Sigmoid colon (tissue), 7 donors: ENCODE data around the gene PRXL2C. TPM values are rescaled to one million over a fixed set of nuclear protein-coding genes. Genes with fewer than 3 reads are reported as not detected.

Experiments
- DNase-seq: peaks from one replicate; pipeline ENCODE4 v3.0.0-alpha.2; 2019
- H3K27ac ChIP-seq, 4 donors: fragments of 200-600 bp; sonication (generic); one replicate each; pipeline ENCODE4 v1.5.1; 2016 to 2019; ENCODE audit warnings: mild to moderate bottlenecking in 1 of 4
- H3K27me3 ChIP-seq, 3 donors: fragments of 200-600 bp; sonication (generic); one replicate each; pipeline ENCODE4 v1.5.1; 2019; ENCODE audit warnings: mild to moderate bottlenecking in 1 of 3
- H3K36me3 ChIP-seq, 4 donors: fragments of 200-600 bp; sonication (generic); one replicate each; pipeline ENCODE4 v1.5.1; 2016 to 2019
- H3K4me1 ChIP-seq, 4 donors: fragments of 200-600 bp; sonication (generic); one replicate each; pipeline ENCODE4 v1.5.1; 2017 to 2019
- H3K4me3 ChIP-seq, 4 donors: fragments of 200-600 bp; sonication (generic); one replicate each; pipeline ENCODE4 v1.5.1; 2017 to 2019; ENCODE audit warnings: mild to moderate bottlenecking in 2 of 4, moderate library complexity in 1 of 4
- H3K9me3 ChIP-seq, 4 donors: fragments of 200-600 bp in 3 of 4; sonication (generic) in 3 of 4; one replicate each; pipeline versions ENCODE4 v1.5.1 to v1.6.1; 2013 to 2019
- EP300 ChIP-seq, 4 donors: sonication (generic); formaldehyde crosslinking; IDR thresholded peaks; one replicate each; pipeline ENCODE4 v1.6.1; 2017; ENCODE audit warnings: antibody characterized with exemption in 4 of 4
- POLR2A ChIP-seq, 2 donors: fragments of 450-650 bp; IDR thresholded peaks; one replicate each; pipeline ENCODE4 v1.6.1; 2016; ENCODE audit warnings: antibody characterized with exemption in 2 of 2, mild to moderate bottlenecking in 2 of 2, moderate library complexity in 2 of 2
- POLR2AphosphoS5 ChIP-seq, 4 donors: sonication (generic); formaldehyde crosslinking; IDR thresholded peaks; one replicate each; pipeline ENCODE4 v1.6.1; 2017; ENCODE audit warnings: antibody characterized with exemption in 4 of 4
- WGBS, 2 donors: extraction: QIAGEN DNeasy Blood & Tissue Kit; methylation state at CpG; one replicate each; pipeline ENCODE4 v1.1.7; 2013; 5-methylcytosine and 5-hydroxymethylcytosine counted together
- intact Hi-C: fragments of 100-400 bp; cut with DNase I; formaldehyde crosslinking; loops from one replicate; pipeline ENCODE4 v1.15.1; 2023
- polyA plus RNA-seq, 3 donors: library from polyadenylated mRNA; stranded (reverse); fragments of 200-250 nt; gene quantifications; one replicate each; pipeline ENCODE4 v1.2.3, GENCODE V29; 2013
- total RNA-seq, 4 donors: library from RNA; depleted of rRNA; stranded (reverse); fragments of >200 nt; gene quantifications; one replicate each; pipeline ENCODE4 v1.1.0, GENCODE V29; 2016
- TF ChIP-seq, protein P1 (sequence below), 4 experiments: fragments of 450-650 bp in 3 of 4; fragments of 200-600 bp in 1 of 4; IDR thresholded peaks; one replicate each; pipeline ENCODE4 v1.5.1; 2016 to 2019; ENCODE audit warnings: antibody characterized with exemption in 4 of 4, mild to moderate bottlenecking in 3 of 4, moderate library complexity in 2 of 4
- donor health status: healthy with polysubstance abuse.
- donor health status: Bipolar disorder and iron deficiency.
- donor health status: healthy.

The PRXL2C gene
- total and polyA plus RNA-seq, 7 donors: 2.5 to 18.3 (median 14.0) TPM

- no peaks in the 10 kb centered on the region for H3K36me3 ChIP-seq
- no peak overlapping the region for H3K27ac ChIP-seq
- intact Hi-C loops: no loop called here
- TF ChIP-seq POLR2AphosphoS5 (IDR thresholded peaks at IDR 0.05) (no peak), EP300 (IDR thresholded peaks at IDR 0.05) (no peak), POLR2A (IDR thresholded peaks at IDR 0.05) (no peak)
- TF ChIP-seq, protein P1, sequence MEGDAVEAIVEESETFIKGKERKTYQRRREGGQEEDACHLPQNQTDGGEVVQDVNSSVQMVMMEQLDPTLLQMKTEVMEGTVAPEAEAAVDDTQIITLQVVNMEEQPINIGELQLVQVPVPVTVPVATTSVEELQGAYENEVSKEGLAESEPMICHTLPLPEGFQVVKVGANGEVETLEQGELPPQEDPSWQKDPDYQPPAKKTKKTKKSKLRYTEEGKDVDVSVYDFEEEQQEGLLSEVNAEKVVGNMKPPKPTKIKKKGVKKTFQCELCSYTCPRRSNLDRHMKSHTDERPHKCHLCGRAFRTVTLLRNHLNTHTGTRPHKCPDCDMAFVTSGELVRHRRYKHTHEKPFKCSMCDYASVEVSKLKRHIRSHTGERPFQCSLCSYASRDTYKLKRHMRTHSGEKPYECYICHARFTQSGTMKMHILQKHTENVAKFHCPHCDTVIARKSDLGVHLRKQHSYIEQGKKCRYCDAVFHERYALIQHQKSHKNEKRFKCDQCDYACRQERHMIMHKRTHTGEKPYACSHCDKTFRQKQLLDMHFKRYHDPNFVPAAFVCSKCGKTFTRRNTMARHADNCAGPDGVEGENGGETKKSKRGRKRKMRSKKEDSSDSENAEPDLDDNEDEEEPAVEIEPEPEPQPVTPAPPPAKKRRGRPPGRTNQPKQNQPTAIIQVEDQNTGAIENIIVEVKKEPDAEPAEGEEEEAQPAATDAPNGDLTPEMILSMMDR (IDR thresholded peaks at IDR 0.05): no peak
- DNase-seq: no peak
- H3K9me3 ChIP-seq: no peaks in the 10 kb centered on the region
- no peak overlapping the region for H3K4me3 ChIP-seq
- H3K27me3 ChIP-seq: no peaks in the 10 kb centered on the region
- H3K4me1 ChIP-seq: no peaks in the 10 kb centered on the region
- 90 to 92% methylated on average over 5 of the region's 5 CpGs for WGBS, 2 donors
These were observed 58.5 kb downstream of the PRXL2C start for GRCh38 chr9:96596601-96597111.

Other genes starting within 250 kb of the PRXL2C start
- 1 to 10 TPM in 3 of 4 donors, under 1 TPM in 1; 0.28 to 1.4 (median 1.3) TPM for gene ZNF367, start 236.9 kb downstream of the PRXL2C start, total RNA-seq
- 1 to 10 TPM in 2 of 3 donors, under 1 TPM in 1; 0.60 to 3.5 (median 1.8) TPM for gene ZNF367, start 236.9 kb downstream of the PRXL2C start, polyA plus RNA-seq
- gene HABP4, start 205.1 kb downstream of the PRXL2C start, total RNA-seq: 10 to 100 TPM; 12.5 to 23.5 (median 18.6) TPM
- 1 to 10 TPM; 2.5 to 9.0 (median 5.6) TPM for gene HABP4, start 205.1 kb downstream of the PRXL2C start, polyA plus RNA-seq
- 10 to 100 TPM; 12.5 to 35.7 (median 17.6) TPM for gene CDC14B, start 35.5 kb downstream of the PRXL2C start, total RNA-seq
- 10 to 100 TPM in 1 of 3 donors, 1 to 10 TPM in 2; 5.6 to 10.6 (median 8.4) TPM for gene CDC14B, start 35.5 kb downstream of the PRXL2C start, polyA plus RNA-seq
- 10 to 100 TPM; 17.4 to 25.7 (median 20.7) TPM for gene ZNF510, start 122.8 kb upstream of the PRXL2C start, total RNA-seq
- 1 to 10 TPM; 1.2 to 3.7 (median 2.5) TPM for gene ZNF510, start 122.8 kb upstream of the PRXL2C start, polyA plus RNA-seq
- gene ZNF782, start 199.2 kb upstream of the PRXL2C start, total RNA-seq: 10 to 100 TPM; 11.4 to 18.2 (median 15.7) TPM
- 1 to 10 TPM; 1.2 to 2.4 (median 1.6) TPM for gene ZNF782, start 199.2 kb upstream of the PRXL2C start, polyA plus RNA-seq